Astrocyte (in vitro differentiated cells and primary cell): ENCODE data around the gene CHRNA4. TPM values are rescaled to one million over a fixed set of nuclear protein-coding genes. Genes with fewer than 3 reads are reported as not detected.

ENCODE experiments used
- DNase-seq: peaks from one replicate; pipeline ENCODE4 v3.0.0-alpha.2; 2010; ENCODE audit warnings: low read depth
- FAIRE-seq: peaks from 2 replicates; lab custom pipeline; 2011; peaks lifted over from hg19 to GRCh38; lab: Jason Lieb, UNC
- H2AFZ ChIP-seq: 2 replicates; pipeline ENCODE4 v1.6.0; 2012; ENCODE audit warnings: low read depth, low read length, inconsistent platforms
- H3K27ac ChIP-seq: 2 replicates; pipeline ENCODE4 v1.5.1; 2011; ENCODE audit warnings: low read depth, low read length, inconsistent platforms
- H3K27me3 ChIP-seq: 2 replicates; pipeline ENCODE4 v1.6.0; 2011; ENCODE audit warnings: low read length, inconsistent platforms; ENCODE audit not compliant: insufficient read depth
- H3K36me3 ChIP-seq: 2 replicates; pipeline ENCODE4 v1.5.1; 2011; ENCODE audit warnings: low read length, inconsistent platforms; ENCODE audit not compliant: insufficient read depth
- H3K4me1 ChIP-seq: 2 replicates; pipeline ENCODE4 v1.5.1; 2011; ENCODE audit warnings: low read length, inconsistent platforms; ENCODE audit not compliant: insufficient read depth
- H3K4me2 ChIP-seq: 2 replicates; pipeline ENCODE4 v1.6.0; 2012; ENCODE audit warnings: low read length, inconsistent platforms
- H3K4me3 ChIP-seq: 2 replicates; pipeline ENCODE4 v1.5.1; 2011; ENCODE audit warnings: low read depth, mild to moderate bottlenecking, low read length, inconsistent platforms; ENCODE audit not compliant: insufficient read depth
- H3K79me2 ChIP-seq: 2 replicates; pipeline ENCODE4 v1.6.0; 2012; ENCODE audit warnings: mild to moderate bottlenecking, low read length, inconsistent platforms; ENCODE audit not compliant: insufficient read depth
- H3K9ac ChIP-seq: 2 replicates; pipeline ENCODE4 v1.6.0; 2012; ENCODE audit warnings: mild to moderate bottlenecking, low read length, inconsistent platforms
- H3K9me3 ChIP-seq: 2 replicates; pipeline ENCODE4 v1.5.1; 2012; ENCODE audit warnings: low read depth, mild to moderate bottlenecking, low read length, inconsistent platforms; ENCODE audit not compliant: insufficient read depth
- H4K20me1 ChIP-seq: 2 replicates; pipeline ENCODE4 v1.6.0; 2012; ENCODE audit warnings: low read length, inconsistent platforms; ENCODE audit not compliant: insufficient read depth
- H3K27ac Mint-ChIP-seq: one replicate; pipeline ENCODE4 v1.8.0; 2021; ENCODE audit warnings: mild to moderate bottlenecking, mixed read lengths; ENCODE audit not compliant: unreplicated experiment
- H3K27me3 Mint-ChIP-seq: one replicate; pipeline ENCODE4 v1.8.0; 2021; ENCODE audit warnings: low read depth, mixed read lengths; ENCODE audit not compliant: unreplicated experiment
- H3K36me3 Mint-ChIP-seq: one replicate; pipeline ENCODE4 v1.8.0; 2021; ENCODE audit warnings: low read depth, mixed read lengths; ENCODE audit not compliant: unreplicated experiment
- H3K4me1 Mint-ChIP-seq: one replicate; pipeline ENCODE4 v1.8.0; 2021; ENCODE audit warnings: low read depth, mixed read lengths; ENCODE audit not compliant: unreplicated experiment
- H3K4me3 Mint-ChIP-seq: one replicate; pipeline ENCODE4 v1.8.0; 2021; ENCODE audit warnings: mild to moderate bottlenecking, moderate library complexity, mixed read lengths; ENCODE audit not compliant: unreplicated experiment
- H3K9me3 Mint-ChIP-seq: one replicate; pipeline ENCODE4 v1.8.0; 2021; ENCODE audit warnings: mild to moderate bottlenecking, mixed read lengths; ENCODE audit not compliant: unreplicated experiment
- EZH2 ChIP-seq: IDR thresholded peaks from 2 replicates; pipeline ENCODE4 v1.6.1; 2012; ENCODE audit warnings: mild to moderate bottlenecking, low read length, inconsistent platforms; ENCODE audit not compliant: insufficient read depth
- total RNA-seq: library from RNA; stranded (reverse); gene quantifications from 2 replicates; pipeline ENCODE4 v1.2.1, GENCODE V29; 2021
- TF ChIP-seq, protein P1 (sequence below): IDR thresholded peaks from 2 replicates; pipeline ENCODE4 v1.5.1; 2011; ENCODE audit warnings: low read depth, mild to moderate bottlenecking, inconsistent platforms, low read length, moderate library complexity; ENCODE audit not compliant: insufficient read depth

CHRNA4 gene
- total RNA-seq, 1 donor from 2014 or later, result 1.8 TPM

- Mint-ChIP-seq H3K27me3 (peaks cover 16% of the 10 kb centered on the region), H3K4me1 (no peaks in the 10 kb centered on the region), H3K4me3 (no peak overlapping the region), H3K9me3 (no peaks in the 10 kb centered on the region), H3K36me3 (no peaks in the 10 kb centered on the region), H3K27ac (no peak overlapping the region)
- DNase-seq (no peak), FAIRE-seq (no peak)
- Histone ChIP-seq H3K9ac (no peak overlapping the region), H3K27ac (no peak overlapping the region), H3K27me3 (no peaks in the 10 kb centered on the region), H3K4me3 (no peak overlapping the region), H3K4me2 (no peak overlapping the region), H3K9me3 (no peaks in the 10 kb centered on the region), H3K4me1 (no peaks in the 10 kb centered on the region), H3K36me3 (no peaks in the 10 kb centered on the region), H4K20me1 (no peaks in the 10 kb centered on the region), H3K79me2 (no peaks in the 10 kb centered on the region), H2AFZ (no peak overlapping the region)
- no peak for TF ChIP-seq EZH2
- TF ChIP-seq, protein P1, sequence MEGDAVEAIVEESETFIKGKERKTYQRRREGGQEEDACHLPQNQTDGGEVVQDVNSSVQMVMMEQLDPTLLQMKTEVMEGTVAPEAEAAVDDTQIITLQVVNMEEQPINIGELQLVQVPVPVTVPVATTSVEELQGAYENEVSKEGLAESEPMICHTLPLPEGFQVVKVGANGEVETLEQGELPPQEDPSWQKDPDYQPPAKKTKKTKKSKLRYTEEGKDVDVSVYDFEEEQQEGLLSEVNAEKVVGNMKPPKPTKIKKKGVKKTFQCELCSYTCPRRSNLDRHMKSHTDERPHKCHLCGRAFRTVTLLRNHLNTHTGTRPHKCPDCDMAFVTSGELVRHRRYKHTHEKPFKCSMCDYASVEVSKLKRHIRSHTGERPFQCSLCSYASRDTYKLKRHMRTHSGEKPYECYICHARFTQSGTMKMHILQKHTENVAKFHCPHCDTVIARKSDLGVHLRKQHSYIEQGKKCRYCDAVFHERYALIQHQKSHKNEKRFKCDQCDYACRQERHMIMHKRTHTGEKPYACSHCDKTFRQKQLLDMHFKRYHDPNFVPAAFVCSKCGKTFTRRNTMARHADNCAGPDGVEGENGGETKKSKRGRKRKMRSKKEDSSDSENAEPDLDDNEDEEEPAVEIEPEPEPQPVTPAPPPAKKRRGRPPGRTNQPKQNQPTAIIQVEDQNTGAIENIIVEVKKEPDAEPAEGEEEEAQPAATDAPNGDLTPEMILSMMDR, result no peak
These were observed 11.6 kb downstream of the CHRNA4 start for GRCh38 chr20:63349516-63349895.

- Histone ChIP-seq H2AFZ (no peak overlapping the region), H3K4me3 (no peak overlapping the region), H3K27ac (no peak overlapping the region), H3K36me3 (no peaks in the 10 kb centered on the region), H3K27me3 (peaks cover 1% of the 10 kb centered on the region), H3K79me2 (no peaks in the 10 kb centered on the region), H3K9ac (no peak overlapping the region), H3K4me2 (no peak overlapping the region), H3K9me3 (no peaks in the 10 kb centered on the region), H4K20me1 (no peaks in the 10 kb centered on the region), H3K4me1 (no peaks in the 10 kb centered on the region)
- Mint-ChIP-seq H3K36me3 (no peaks in the 10 kb centered on the region), H3K27ac (no peak overlapping the region), H3K27me3 (peaks cover 16% of the 10 kb centered on the region), H3K9me3 (no peaks in the 10 kb centered on the region), H3K4me3 (no peak overlapping the region), H3K4me1 (no peaks in the 10 kb centered on the region)
- DNase-seq (no peak), FAIRE-seq (no peak)
- no peak for TF ChIP-seq EZH2
- TF ChIP-seq, protein P1, result no peak
These were observed 12.2 kb downstream of the CHRNA4 start for GRCh38 chr20:63348828-63349515.
